ENCODE results near the gene CADM2.

The CADM2 gene

DNA sequence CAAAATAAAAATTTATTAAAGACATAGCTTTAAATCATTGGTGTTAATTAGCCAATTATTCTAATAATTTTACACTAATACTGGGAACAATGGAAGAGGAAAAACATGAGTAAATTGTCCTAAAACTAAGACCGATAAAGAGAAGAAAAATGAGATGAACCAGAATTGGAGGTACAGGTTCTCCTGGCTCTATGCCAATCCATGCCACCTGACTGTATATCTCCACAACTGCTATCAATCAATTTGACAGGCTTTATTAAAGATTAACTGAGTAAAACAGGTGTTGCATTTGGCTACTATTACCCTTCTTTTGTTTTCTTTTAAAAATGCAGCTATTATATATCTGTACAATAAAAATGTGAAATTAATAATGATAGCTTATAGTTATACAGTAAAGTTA is 850.0 kb downstream of the CADM2 start:
- no peak for DNase-seq (ENCODE audit: low read depth)

GRCh38 chr3:85821130-85821756 is 862.5 kb downstream of the CADM2 start:
- no peak for DNase-seq (ENCODE audit: low read depth)

- no peak for DNase-seq (ENCODE audit: low read depth)
Measured at GRCh38 chr3:85835857-85836440, 877.2 kb downstream of the CADM2 start.

GRCh38 chr3:85837402-85837801 is 878.6 kb downstream of the CADM2 start:
- no peak for DNase-seq (ENCODE audit: low read depth)

DNA sequence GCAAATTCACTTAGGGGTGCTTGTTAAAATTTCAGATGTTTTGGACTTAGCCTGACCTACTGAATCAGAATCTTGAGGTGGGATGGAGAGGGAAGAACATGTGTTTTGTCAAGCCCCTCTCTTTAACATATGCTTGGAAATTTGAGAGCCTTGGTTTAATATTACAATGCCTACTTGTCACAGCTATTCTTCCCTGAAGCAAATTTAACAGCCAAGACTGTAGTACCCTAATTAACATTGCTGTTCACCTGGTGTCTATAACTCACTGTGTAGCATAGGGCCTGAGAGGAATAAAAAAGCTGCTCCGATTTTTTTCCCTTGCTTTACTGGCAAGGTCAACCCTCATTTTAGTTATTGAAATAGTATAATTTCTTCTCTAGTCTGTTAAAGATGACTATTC is 880.1 kb downstream of the CADM2 start:
- DNase-seq (ENCODE audit: low read depth) = no peak

GRCh38 chr3:85842081-85842480 is 883.3 kb downstream of the CADM2 start:
- no peak for DNase-seq (ENCODE audit: low read depth)

DNA sequence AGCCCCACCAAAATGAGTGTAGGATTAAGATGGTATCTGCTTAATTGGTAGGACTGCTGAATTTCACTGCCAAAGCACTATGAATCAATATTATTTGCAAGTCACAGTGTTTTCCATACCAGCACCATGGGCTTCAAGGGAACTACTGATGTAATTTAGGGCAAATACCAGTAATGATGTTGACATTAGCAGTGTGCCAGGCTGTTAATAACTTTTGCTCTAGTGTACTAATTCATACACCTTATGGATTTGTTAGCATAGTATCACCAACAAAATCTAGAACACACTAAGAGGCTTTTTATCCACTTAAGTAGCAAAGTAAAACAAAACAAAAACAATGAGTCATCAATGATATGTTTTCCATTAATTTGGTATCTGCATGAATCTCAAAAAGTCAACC is 888.2 kb downstream of the CADM2 start:
- no peak for DNase-seq (ENCODE audit: low read depth)

- no peak for DNase-seq (ENCODE audit: low read depth)
Measured at GRCh38 chr3:85851071-85851470, 892.3 kb downstream of the CADM2 start.

GRCh38 chr3:85853805-85854204 is 895.0 kb downstream of the CADM2 start:
- DNase-seq (ENCODE audit: low read depth) = no peak

GRCh38 chr3:85862893-85863455 is 904.2 kb downstream of the CADM2 start:
- no peak for DNase-seq (ENCODE audit: low read depth)

- DNase-seq (ENCODE audit: low read depth) = no peak
Measured at GRCh38 chr3:85864896-85865295, 906.1 kb downstream of the CADM2 start.

- DNase-seq (ENCODE audit: low read depth) = no peak
Measured at GRCh38 chr3:85867072-85867471, 908.3 kb downstream of the CADM2 start.

GRCh38 chr3:85875589-85875988 is 916.8 kb downstream of the CADM2 start:
- no peak for DNase-seq (ENCODE audit: low read depth)

DNA sequence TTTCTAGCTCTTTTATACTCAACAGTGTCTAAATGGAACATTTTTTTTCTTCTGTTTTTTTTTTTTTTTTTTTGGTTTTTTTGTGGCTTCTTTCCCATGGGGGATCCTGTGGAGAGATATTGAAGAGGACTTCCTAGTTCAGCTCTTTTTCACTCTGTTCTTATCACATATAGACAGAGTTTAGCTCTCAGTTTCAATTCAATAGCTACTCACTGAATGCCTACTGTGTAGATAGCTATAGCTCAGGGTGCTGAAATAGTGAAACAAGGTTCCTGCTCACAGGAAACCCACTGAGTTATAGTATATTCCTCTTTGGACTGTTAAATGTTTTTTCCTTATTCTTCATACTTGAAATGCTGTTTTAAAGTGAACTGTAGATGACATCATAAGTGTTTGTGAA is 918.8 kb downstream of the CADM2 start:
- DNase-seq (ENCODE audit: low read depth) = no peak

GRCh38 chr3:85881833-85882393 is 923.1 kb downstream of the CADM2 start:
- DNase-seq (ENCODE audit: low read depth) = no peak

- DNase-seq (ENCODE audit: low read depth) = no peak
Measured at GRCh38 chr3:85890043-85890555, 931.3 kb downstream of the CADM2 start.

DNA sequence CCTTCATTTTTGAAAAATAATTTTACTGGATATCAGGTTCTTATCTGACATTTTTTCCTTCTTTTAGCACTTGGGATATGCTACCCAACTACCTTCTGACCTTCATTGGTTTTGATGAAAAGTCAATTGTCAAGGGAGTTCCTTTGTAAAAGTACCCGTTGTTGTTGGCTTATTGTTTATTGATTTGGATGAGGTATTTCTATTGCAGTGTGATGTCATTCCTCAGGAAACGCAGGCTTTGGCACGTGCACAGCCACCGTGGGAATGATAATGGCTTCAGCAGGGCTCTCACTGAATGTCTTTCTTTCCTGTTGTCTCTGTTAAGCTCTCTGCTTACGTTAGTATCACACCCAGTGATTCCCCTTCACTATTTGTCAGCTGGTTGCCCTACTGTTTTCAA is 944.6 kb downstream of the CADM2 start:
- DNase-seq (ENCODE audit: low read depth) = no peak

- no peak for DNase-seq (ENCODE audit: low read depth)
Measured at GRCh38 chr3:85912980-85913379, 954.2 kb downstream of the CADM2 start.

GRCh38 chr3:85922374-85922773 is 963.6 kb downstream of the CADM2 start:
- DNase-seq (ENCODE audit: low read depth) = no peak

- no peak for DNase-seq (ENCODE audit: low read depth)
Measured at GRCh38 chr3:85930718-85931117, 971.9 kb downstream of the CADM2 start.

GRCh38 chr3:85933326-85933725 is 974.5 kb downstream of the CADM2 start:
- DNase-seq (ENCODE audit: low read depth) = no peak

- no peak for DNase-seq (ENCODE audit: low read depth)
Measured at GRCh38 chr3:85935171-85935570, 976.4 kb downstream of the CADM2 start.

DNA sequence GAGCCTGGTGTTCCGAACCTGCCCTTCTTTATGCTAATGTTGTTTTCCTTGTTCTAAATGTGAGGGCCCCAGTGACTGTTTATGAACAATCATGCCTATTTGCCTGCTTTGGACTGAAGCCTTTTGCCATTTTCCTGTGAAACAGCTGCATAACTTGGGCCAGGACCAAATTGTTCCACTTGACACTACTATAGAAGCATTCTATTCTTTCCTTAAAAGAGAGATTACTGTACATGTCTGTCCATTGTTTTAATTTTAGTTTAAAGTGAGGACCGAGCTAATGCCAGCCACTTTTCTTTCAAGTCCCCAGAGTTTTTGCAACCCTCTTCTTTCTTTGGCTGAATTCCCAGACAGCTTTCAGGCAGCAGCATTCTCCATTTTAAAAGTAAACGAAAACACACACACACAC is 980.3 kb downstream of the CADM2 start:
- no peak for DNase-seq (ENCODE audit: low read depth)
